Mucosa of descending colon (tissue), 3 donors: ENCODE measurements around the gene RACK1. TPM values are rescaled to one million over a fixed set of nuclear protein-coding genes. Genes with fewer than 3 reads are reported as not detected.

Experiments
- ATAC-seq: fragments of 200-7000 bp; cut with Tn5 transposase; one replicate; pipeline ENCODE4 v1.9.1; 2020; ENCODE audit warnings: mild to moderate bottlenecking, moderate library complexity
- DNase-seq, 3 donors: peaks; one replicate each; pipeline ENCODE4 v3.0.0-alpha.2; 2020
- H3K36me3 ChIP-seq: fragments of 200-600 bp; one replicate; pipeline ENCODE4 v1.8.0; 2021; ENCODE audit warnings: low read depth, mild to moderate bottlenecking
- H3K4me1 ChIP-seq: fragments of 200-600 bp; one replicate; pipeline ENCODE4 v1.8.0; 2021; ENCODE audit warnings: low read depth, mild to moderate bottlenecking
- H3K4me3 ChIP-seq: fragments of 200-600 bp; one replicate; pipeline ENCODE4 v1.8.0; 2021; ENCODE audit warnings: mild to moderate bottlenecking
- H3K9me3 ChIP-seq: fragments of 200-600 bp; one replicate; pipeline ENCODE4 v1.8.0; 2021; ENCODE audit warnings: mild to moderate bottlenecking
- intact Hi-C, 2 donors: fragments of 100-400 bp; cut with DNase I in 1 of 2; cut with micrococcal nuclease in 1 of 2; formaldehyde crosslinking; loops; one replicate each; pipeline versions ENCODE4 v1.11.0 to v1.11.1; 2022; cut with DNase I, micrococcal nuclease
- total RNA-seq, 3 donors: library from RNA; stranded (reverse); fragmentation: NEBNext Ultra II Directional in 2 of 3; extraction: Animal tissue kit (Norgen Biotek cat#: 25700) in 2 of 3; gene quantifications; one replicate each; pipeline versions ENCODE4 v1.2.1 to v1.2.4, GENCODE V29; 2021 to 2023
- TF ChIP-seq, protein P1 (sequence below): fragments of 200-600 bp; IDR thresholded peaks from one replicate; pipeline ENCODE4 v1.8.0; 2022; ENCODE audit warnings: antibody characterized with exemption, mild to moderate bottlenecking
- donor health status: DM: no; HTN: no; CAD: no; lungs with moderate emphysema.
- donor health status: DM: no; HTN: no; CAD: no.
- donor health status: DM: no; HTN: yes; CAD: no.

RACK1 gene
- total RNA-seq, 3 donors from 2014 or later, result 1,078 to 1,367 (median 1,218) TPM

DNA sequence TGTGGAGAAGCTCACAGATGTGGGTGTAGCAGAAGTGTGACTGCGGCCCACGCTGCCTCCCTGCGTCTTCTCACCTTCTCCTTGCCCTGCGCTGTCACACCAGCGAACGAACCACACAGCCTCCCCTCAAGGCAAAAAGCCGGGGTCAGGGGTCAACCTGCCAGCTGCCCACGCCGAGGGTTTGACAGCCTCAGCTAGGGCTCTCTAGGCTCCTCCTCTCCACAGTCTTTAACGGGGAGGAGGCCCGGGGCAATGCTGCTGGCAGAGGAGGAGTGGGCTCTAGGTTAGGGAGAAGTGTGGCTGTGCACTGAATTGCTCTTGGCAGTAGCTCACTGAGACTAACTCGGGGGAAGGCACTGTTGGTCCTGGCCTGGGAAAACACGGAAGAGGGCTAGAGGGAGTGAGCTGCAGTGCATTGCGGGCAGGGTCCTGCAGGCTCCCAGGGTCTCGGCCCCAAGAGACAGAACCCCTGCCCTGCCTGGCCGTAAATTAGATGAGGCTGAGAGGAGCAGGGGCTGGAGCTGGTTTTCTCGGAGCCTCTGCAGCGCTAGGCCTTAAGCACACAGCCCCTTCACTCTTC, 21.5 kb upstream of the RACK1 start:
- TF ChIP-seq, protein P1, sequence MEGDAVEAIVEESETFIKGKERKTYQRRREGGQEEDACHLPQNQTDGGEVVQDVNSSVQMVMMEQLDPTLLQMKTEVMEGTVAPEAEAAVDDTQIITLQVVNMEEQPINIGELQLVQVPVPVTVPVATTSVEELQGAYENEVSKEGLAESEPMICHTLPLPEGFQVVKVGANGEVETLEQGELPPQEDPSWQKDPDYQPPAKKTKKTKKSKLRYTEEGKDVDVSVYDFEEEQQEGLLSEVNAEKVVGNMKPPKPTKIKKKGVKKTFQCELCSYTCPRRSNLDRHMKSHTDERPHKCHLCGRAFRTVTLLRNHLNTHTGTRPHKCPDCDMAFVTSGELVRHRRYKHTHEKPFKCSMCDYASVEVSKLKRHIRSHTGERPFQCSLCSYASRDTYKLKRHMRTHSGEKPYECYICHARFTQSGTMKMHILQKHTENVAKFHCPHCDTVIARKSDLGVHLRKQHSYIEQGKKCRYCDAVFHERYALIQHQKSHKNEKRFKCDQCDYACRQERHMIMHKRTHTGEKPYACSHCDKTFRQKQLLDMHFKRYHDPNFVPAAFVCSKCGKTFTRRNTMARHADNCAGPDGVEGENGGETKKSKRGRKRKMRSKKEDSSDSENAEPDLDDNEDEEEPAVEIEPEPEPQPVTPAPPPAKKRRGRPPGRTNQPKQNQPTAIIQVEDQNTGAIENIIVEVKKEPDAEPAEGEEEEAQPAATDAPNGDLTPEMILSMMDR, result no peak
- no peak for DNase-seq
- no peaks in the 10 kb centered on the region for H3K9me3 ChIP-seq
- intact Hi-C loops, result no loop called here
- ATAC-seq, result no peak
- peaks cover 5% of the 10 kb centered on the region for H3K4me1 ChIP-seq
- H3K4me3 ChIP-seq, result no peak overlapping the region
- H3K36me3 ChIP-seq, result no peaks in the 10 kb centered on the region

DNA sequence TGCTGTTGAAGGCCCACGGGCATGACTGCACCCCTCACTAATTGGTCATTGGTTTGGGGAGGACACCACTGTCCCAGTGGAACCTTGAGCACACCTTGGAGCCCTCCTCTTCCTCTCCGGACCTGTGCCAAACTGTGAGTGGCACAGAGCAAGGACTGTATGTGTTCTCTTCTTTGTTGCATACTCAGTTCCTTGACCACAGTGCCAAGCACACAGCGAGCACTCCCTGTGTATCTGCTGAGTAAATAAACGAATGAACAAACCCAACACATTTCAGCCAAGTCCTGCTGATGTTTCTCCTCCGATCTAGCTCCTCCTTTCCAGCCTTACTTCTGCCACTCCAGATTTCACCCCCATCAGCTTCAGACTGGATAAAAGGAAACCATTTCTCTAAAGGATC, 19.9 kb upstream of the RACK1 start:
- H3K9me3 ChIP-seq, result no peaks in the 10 kb centered on the region
- TF ChIP-seq, protein P1, result no peak
- ATAC-seq (no peak), DNase-seq (no peak)
- peaks cover 20% of the 10 kb centered on the region for H3K4me1 ChIP-seq
- intact Hi-C loops, result no loop called here
- H3K36me3 ChIP-seq, result no peaks in the 10 kb centered on the region
- H3K4me3 ChIP-seq, result no peak overlapping the region

DNA sequence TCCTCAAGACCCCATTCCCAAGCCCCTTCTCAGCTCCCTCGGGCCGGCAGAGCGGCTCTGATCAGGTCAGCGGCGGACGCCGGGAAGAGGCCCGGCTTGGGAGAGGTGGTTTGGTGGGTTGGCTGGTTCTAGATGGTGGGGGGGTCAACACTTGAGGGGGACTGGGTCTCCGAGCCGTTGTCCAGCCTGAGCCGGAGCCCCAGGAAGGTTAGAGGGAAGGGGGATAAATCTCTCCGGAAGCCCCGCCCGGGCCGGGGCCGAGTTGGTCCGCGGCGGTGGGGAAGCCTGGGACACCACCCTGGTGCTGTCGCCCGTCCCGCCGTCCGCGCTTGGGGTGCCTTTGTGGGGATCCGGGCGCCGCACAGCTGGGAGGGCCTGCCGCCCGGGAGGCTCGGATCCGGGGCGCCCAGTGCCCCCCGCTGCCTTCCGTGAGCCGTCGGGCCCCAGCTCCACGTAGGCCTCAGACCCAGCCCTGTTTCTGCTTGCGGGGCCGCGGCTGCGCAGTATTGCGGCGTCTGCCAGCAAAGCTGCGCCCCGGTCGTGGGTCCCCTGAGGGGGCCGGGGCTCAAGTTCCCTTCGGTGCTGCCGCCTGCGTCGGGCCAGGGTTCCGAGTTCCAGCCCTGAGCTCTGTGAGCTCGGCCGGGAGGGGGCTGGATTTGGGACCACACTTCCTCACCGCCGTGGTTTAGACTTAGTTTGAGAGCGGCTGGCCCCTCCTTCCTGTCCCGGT, 17.8 kb upstream of the RACK1 start:
- peak; percentile 76 for ATAC-seq
- H3K9me3 ChIP-seq, result no peaks in the 10 kb centered on the region
- H3K4me1 ChIP-seq, result peaks cover 34% of the 10 kb centered on the region
- intact Hi-C loops, result no loop called here
- peak overlapping the region; percentile 85 for H3K4me3 ChIP-seq
- DNase-seq, result peak; percentile 86 to 87 (median 86)
- TF ChIP-seq, protein P1, result no peak
- no peaks in the 10 kb centered on the region for H3K36me3 ChIP-seq

DNA sequence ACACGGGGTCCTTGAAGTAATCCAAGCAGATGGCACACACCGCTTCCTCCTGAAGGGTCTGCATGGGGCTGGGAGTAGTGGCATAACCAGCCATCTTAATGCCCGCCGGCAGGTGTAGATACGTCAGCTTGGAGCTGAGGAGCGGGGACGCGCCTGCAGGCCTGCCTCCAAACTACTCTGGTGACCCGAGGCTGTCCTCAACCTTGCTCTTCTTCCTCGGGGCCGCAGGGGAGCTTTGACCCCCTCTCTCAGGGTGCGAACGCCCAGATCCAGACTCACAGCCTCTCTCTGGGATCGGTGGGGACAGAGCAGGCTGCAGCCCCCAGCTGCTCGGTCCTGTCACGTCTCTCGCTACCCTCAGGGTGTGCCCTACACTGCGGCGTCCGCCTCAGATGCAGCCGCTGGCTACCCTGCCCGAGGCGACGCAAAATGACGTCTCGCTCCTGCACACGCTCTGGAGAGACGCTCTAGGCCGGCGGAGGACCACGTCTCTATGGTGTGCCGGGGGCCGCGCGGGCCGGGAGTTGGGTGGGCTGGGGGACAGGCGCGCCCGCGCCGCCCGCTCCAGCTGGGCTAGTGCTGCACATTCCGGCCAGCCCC, 17.1 kb upstream of the RACK1 start, which contains the start of gene TRIM52:
TRIM52 (minus strand) TSS at position 424 of the 600 bp plus-strand sequence; CDS start at position 94, 330 bp downstream.
- ATAC-seq, result peak; percentile 95

DNA sequence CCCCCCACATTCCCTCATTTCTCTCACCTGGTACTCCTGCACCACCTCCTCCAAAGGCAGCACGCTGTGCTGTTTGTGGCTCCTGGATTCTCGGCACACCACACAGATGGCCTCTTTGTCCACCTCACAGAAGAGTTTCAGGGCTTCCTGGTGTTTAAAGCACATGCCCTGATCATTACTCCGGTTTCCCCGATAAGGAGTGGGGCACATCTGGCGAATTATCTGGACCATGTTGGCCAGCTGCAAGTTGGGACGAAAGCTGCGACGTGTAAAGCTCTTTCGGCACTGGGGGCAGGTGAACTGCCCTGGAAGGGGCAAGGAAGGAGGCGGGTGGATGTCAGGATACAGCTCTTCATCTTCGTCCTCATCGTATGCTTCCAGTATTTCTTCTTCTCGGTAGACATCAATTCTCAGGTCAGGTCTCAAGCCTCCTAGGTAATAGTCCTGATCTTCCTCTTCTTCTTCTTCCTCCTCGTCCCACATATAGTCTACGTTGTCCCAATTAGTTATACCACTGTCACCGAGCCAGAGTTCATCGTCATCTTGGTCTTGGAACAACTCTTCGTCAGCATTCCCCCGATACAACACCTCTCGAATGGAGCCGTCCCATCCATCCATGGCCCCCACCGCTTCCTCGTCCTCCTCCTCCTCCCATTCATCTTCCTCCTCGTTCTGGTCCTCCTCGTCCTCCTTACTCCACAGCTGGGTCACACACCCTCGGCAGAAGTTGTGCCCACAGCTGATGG, 16.4 kb upstream of the RACK1 start:
- DNase-seq, result peak in 1 of 3 donors; percentile 35
- TF ChIP-seq, protein P1, result no peak
- no peak for ATAC-seq
- intact Hi-C loops, result no loop called here
- H3K4me3 ChIP-seq, result peak overlapping the region; percentile 85
- no peaks in the 10 kb centered on the region for H3K36me3 ChIP-seq
- H3K9me3 ChIP-seq, result no peaks in the 10 kb centered on the region
- peaks cover 36% of the 10 kb centered on the region for H3K4me1 ChIP-seq

More for the DNA sequence above, 17.1 kb upstream of the RACK1 start, which contains the start of gene TRIM52:
- TF ChIP-seq, protein P1, result no peak
- Histone ChIP-seq H3K9me3 (no peaks in the 10 kb centered on the region), H3K4me1 (peaks cover 34% of the 10 kb centered on the region), H3K4me3 (peak within 1 kb of the TSS; percentile 85), H3K36me3 (no peaks in the 10 kb centered on the region)
- DNase-seq, result peak; percentile 94 to 96 (median 96)
- intact Hi-C loops, result no loop called here
